ENCODE measurements around the gene RPTOR. TPM values are rescaled to one million over a fixed set of nuclear protein-coding genes. Genes with fewer than 3 reads are reported as not detected.

The RPTOR gene
- total RNA-seq, 4 donors from 2014 or later = 18.7 to 35.4 (median 21.0) TPM

DNA sequence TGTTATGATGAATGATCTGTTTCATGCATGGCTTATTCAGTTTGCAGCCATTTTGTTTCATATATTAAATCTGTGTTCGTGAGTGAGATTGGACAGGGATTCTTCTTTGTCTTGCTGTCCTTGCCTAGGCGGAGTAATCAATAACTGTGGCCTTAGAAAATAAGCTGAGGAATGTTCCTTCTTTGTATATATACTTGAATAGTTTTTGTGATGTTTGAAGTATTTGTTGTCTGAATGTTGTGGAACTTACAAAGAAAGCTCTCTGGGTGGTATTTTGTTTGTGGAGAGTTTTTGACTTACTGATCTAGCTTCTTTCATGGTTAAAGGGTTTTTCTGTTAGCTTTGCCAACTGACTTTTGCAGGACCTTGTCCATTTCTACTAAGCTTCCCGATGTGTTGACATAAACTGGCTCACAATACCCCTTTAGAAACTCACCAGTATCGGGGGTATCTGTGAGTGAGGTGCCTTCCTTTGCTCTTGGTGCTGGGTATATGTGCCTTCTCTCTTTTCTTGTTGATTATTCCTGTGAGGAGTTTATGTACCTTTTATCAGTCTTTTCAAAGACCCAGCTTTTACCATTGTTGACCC is 166.2 kb downstream of the RPTOR start:
- TF ChIP-seq, protein P1, sequence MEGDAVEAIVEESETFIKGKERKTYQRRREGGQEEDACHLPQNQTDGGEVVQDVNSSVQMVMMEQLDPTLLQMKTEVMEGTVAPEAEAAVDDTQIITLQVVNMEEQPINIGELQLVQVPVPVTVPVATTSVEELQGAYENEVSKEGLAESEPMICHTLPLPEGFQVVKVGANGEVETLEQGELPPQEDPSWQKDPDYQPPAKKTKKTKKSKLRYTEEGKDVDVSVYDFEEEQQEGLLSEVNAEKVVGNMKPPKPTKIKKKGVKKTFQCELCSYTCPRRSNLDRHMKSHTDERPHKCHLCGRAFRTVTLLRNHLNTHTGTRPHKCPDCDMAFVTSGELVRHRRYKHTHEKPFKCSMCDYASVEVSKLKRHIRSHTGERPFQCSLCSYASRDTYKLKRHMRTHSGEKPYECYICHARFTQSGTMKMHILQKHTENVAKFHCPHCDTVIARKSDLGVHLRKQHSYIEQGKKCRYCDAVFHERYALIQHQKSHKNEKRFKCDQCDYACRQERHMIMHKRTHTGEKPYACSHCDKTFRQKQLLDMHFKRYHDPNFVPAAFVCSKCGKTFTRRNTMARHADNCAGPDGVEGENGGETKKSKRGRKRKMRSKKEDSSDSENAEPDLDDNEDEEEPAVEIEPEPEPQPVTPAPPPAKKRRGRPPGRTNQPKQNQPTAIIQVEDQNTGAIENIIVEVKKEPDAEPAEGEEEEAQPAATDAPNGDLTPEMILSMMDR (IDR thresholded peaks at IDR 0.05; ENCODE audit: low read depth) = no peak

DNA sequence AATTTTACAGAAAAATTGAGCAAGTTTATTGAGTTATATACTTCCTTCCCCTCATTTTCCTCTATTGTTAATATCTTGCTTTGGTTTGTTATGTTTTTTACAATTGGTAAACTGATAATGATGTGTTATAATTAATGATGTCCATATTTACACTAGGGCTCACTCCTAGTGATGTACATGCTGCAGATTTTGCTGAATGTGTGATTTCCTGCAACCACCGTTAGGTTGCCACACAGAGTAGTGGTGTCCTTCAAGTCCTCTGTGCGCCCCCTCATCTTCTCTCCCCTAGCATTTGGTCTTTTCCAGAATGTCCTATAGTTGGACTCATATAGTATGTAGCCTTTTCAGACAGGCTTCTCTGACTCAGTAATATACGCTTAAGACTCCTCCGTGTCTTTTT is 167.5 kb downstream of the RPTOR start:
- TF ChIP-seq, protein P1 (IDR thresholded peaks at IDR 0.05; ENCODE audit: low read depth) = no peak

DNA sequence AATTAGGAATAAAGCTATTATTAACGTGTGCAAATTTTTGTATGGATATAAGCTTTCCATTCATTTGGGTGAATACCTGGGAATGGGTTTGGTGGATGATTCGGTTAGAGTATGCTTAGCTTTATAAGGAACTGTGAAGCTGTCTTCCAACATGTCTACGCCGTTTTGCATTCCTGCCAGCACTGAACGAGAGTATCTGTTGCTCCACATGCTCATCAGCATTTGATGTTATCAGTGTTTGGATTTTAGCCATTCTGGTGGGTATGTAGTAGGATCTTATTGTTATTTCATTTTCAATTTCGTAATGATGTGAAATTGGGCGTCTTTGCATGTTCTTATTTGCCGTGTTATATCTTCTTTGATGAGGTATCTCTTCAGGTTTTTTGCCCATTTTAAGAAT is 168.0 kb downstream of the RPTOR start:
- TF ChIP-seq, protein P1 (IDR thresholded peaks at IDR 0.05; ENCODE audit: low read depth) = no peak

DNA sequence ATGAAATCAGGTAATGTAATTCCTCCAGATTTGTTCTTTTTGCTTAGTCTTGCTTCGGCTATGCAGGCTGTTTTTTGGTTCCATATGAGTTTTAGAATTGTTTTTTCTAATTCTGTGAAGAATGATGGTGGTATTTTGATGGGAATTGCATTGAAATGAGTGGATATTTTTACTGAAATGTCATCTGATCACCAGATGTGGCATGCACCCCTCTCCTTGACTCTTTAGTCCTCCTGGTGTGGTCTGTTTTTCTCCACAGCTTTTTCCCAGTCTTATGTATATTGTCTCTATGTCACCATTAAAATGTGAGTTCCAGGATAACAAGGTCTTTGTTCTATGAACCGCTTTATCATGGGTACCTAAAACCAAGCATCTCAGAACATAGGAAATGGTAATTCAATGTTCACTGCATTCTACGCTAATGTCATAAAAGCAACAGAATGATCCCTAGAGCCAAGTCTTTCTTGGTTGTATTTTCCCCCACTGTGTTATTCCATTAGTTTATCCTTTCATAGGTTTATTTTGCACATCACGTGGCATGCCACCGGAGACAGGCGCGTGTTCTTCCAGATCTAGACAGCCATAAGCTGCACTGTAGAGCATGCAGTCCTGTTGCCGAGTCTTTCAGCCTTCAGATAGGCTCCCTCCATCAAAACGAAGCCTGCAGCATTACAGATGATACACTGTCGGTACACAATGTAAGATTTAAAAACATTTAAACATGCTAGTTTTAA is 172.5 kb downstream of the RPTOR start:
- TF ChIP-seq, protein P1 (IDR thresholded peaks at IDR 0.05; ENCODE audit: low read depth) = no peak

DNA sequence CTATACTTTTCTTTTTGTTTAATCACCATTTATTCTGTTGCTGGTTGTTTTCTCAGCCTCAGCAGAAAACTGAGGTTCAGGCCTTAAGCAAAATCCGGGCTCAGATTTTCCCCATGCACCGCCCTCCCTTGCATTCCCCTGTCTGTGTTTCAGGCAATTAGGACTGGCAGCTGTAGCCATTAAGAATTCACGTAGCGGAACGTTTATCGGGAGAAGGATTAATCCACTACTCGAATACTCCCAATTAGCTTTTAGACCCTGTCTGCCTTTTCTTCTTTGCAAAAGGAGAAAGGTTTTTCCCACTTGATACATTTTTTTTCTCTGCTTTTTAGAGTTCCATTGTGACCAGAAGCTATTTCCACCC is 173.1 kb downstream of the RPTOR start:
- TF ChIP-seq, protein P1 (IDR thresholded peaks at IDR 0.05; ENCODE audit: low read depth) = no peak

DNA sequence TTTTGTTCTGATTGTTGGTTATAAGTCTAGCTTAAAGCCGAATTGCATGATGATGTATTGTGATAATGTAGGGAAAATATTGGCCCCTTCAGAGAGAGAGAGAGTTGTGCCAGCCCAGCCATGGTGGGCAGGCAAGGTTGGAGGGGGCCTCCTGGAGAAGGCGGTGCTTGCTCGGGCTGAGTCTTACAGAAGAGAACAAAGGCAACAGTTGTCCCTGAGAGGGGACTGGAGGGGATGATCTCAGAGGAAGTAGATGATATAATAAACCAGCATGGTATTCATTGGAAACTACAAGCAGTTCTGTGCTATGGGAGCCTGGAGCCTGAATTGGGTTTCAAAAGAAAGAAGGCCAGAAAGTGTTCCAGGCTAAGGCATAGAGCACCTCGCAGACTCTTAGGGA is 173.8 kb downstream of the RPTOR start:
- TF ChIP-seq, protein P1 (IDR thresholded peaks at IDR 0.05; ENCODE audit: low read depth) = no peak

DNA sequence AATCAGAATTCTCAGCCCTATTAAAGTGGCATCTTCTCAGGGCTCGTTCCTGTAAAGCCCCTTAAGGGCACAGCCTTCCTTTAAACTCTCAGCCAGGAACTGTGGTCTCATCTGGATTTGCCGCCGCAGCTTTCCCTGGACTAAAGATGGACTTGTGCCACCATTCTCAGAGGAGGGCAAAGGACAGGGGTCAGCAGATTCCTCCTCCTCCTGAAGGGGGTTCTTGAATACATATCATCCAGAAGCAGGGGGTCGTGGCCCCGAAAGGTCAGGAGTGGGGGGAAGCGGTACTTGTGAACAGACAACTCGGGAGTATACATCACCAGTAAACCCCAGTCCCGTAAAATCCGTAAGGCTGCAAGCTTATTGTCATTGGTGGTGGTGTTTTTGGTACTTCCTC is 174.8 kb downstream of the RPTOR start:
- TF ChIP-seq, protein P1 (IDR thresholded peaks at IDR 0.05; ENCODE audit: low read depth) = no peak
